K562 (cell line): ENCODE data around the gene C1orf167. TPM values are rescaled to one million over a fixed set of nuclear protein-coding genes. Genes with fewer than 3 reads are reported as not detected.

Experiments used
- ATAC-seq: fragments of 200-7000 bp; cut with Tn5 transposase; 3 replicates; pipeline ENCODE4 v1.9.1; 2020; ENCODE audit warnings: moderate library complexity
- BruUV-seq: library from RNA; stranded (reverse); fragments of 400-500 nt; replicated peaks from 2 replicates; lab custom pipeline; 2021; lab: Mats Ljungman, UMichigan
- CTCF ChIA-PET: fragments of 300-600 bp; formaldehyde crosslinking; extraction: SDS; loops from one replicate; lab custom pipeline; 2021; ENCODE audit warnings: low intra/inter-chr PET ratio; lab: Yijun Ruan, JAX
- POLR2A ChIA-PET: fragments of 300-600, 350-650 bp; sonication (Branson Sonifier 250); formaldehyde crosslinking; extraction: SDS; loops from one replicate; lab custom pipeline; 2021; ENCODE audit warnings: antibody characterized with exemption, inconsistent platforms; lab: Yijun Ruan, JAX
- DNase-seq, 4 experiments: peaks; one replicate each; pipeline versions ENCODE4 v3.0.0 to v3.0.0-alpha.2; 2011 to 2018; ENCODE audit warnings: low spot score in 3 of 4, mixed read lengths in 3 of 4; ENCODE audit errors: extremely low read depth in 1 of 4
- FAIRE-seq: peaks from 2 replicates; lab custom pipeline; 2011; peaks lifted over from hg19 to GRCh38; lab: Jason Lieb, UNC
- H2AFZ ChIP-seq: 2 replicates; pipeline ENCODE4 v1.6.0; 2011; ENCODE audit warnings: low read depth, low read length, control low read depth, inconsistent platforms
- H3K27ac ChIP-seq: fragments of 200-600 bp; 3 replicates; pipeline ENCODE4 v1.8.0; 2011; ENCODE audit warnings: low read depth, mild to moderate bottlenecking, control low read depth, inconsistent platforms, low read length, moderate library complexity, mixed read lengths; ENCODE audit errors: extremely low read depth
- H3K27me3 ChIP-seq, 2 experiments: fragments of 300-600 bp in 1 of 2; 2 replicates in 1 of 2; 3 replicates in 1 of 2; pipeline versions ENCODE4 v1.6.0 to v1.8.0; 2011; ENCODE audit warnings: inconsistent platforms in 2 of 2, low read length in 2 of 2, mild to moderate bottlenecking in 1 of 2, mixed read lengths in 1 of 2, moderate library complexity in 1 of 2; ENCODE audit not compliant: control insufficient read depth in 2 of 2, insufficient read depth in 2 of 2
- H3K36me3 ChIP-seq: fragments of 300-600 bp; 3 replicates; pipeline ENCODE4 v1.8.0; 2011; ENCODE audit warnings: mild to moderate bottlenecking, low read length, inconsistent platforms; ENCODE audit not compliant: control insufficient read depth, insufficient read depth
- H3K4me1 ChIP-seq, 2 experiments: fragments of 200-600 bp in 1 of 2; replicated peaks in 1 of 2; 2 replicates in 1 of 2; 3 replicates in 1 of 2; pipeline versions ENCODE4 v1.5.1 to v1.8.0; 2011; ENCODE audit warnings: inconsistent platforms in 2 of 2, low read length in 2 of 2, mild to moderate bottlenecking in 1 of 2, mixed read lengths in 1 of 2, moderate library complexity in 1 of 2; ENCODE audit not compliant: control insufficient read depth in 2 of 2, insufficient read depth in 2 of 2
- H3K4me2 ChIP-seq: 2 replicates; pipeline ENCODE4 v1.6.1; 2011; ENCODE audit warnings: low read length, control low read depth, inconsistent platforms, mixed read lengths; ENCODE audit not compliant: insufficient read depth
- H3K4me3 ChIP-seq: fragments of 200-600 bp; sonication (generic), shearing (Covaris generic); 2 replicates; pipeline ENCODE4 v1.5.1; 2016; ENCODE audit warnings: control low read depth, inconsistent platforms
- H3K79me2 ChIP-seq: fragments of 200-600 bp; 3 replicates; pipeline ENCODE4 v1.8.0; 2011; ENCODE audit warnings: low read length, inconsistent platforms; ENCODE audit not compliant: control insufficient read depth, insufficient read depth
- H3K9ac ChIP-seq, 2 experiments: 2 replicates each; pipeline versions ENCODE4 v1.6.0 to v1.6.1; 2011; ENCODE audit warnings: low read depth in 2 of 2, low read length in 2 of 2, control low read depth in 1 of 2, inconsistent platforms in 1 of 2, mild to moderate bottlenecking in 1 of 2, mixed read lengths in 1 of 2; ENCODE audit not compliant: insufficient read depth in 1 of 2
- H3K9me1 ChIP-seq: one replicate; pipeline ENCODE4 v1.6.0; 2011; ENCODE audit warnings: inconsistent platforms, mild to moderate bottlenecking, low read length, moderate library complexity; ENCODE audit not compliant: control insufficient read depth, insufficient read depth
- H3K9me3 ChIP-seq: replicated peaks from 2 replicates; pipeline ENCODE4 v1.5.1; 2011; ENCODE audit warnings: low read depth, low read length, inconsistent platforms; ENCODE audit not compliant: control insufficient read depth, insufficient read depth
- H4K20me1 ChIP-seq: replicated peaks from 2 replicates; pipeline ENCODE4 v1.6.1; 2011; ENCODE audit warnings: low read length, inconsistent platforms, mixed read lengths; ENCODE audit not compliant: control insufficient read depth, insufficient read depth
- ADNP ChIP-seq: fragments of 200-800 bp; sonication (Bioruptor generic); IDR thresholded peaks from 2 replicates; pipeline ENCODE4 v1.6.1; 2016; ENCODE audit warnings: missing genetic modification characterization, missing compliant biosample characterization
- C11orf30 ChIP-seq: fragments of 450-650 bp; IDR thresholded peaks from 2 replicates; pipeline ENCODE4 v1.6.1; 2016; ENCODE audit warnings: low read depth, mild to moderate bottlenecking
- CREM ChIP-seq: IDR thresholded peaks from 2 replicates; pipeline ENCODE4 v1.6.1; 2014; ENCODE audit warnings: antibody characterized with exemption, low read depth
- FOXA3 ChIP-seq, 2 experiments: fragments of 450-650 bp in 1 of 2; sonication (generic) in 1 of 2; formaldehyde crosslinking; IDR thresholded peaks in 1 of 2; conservative IDR thresholded peaks in 1 of 2; 2 replicates each; pipeline versions ENCODE4 v1.4.0 to v1.8.0; 2020 to 2022; ENCODE audit warnings: mild to moderate bottlenecking in 2 of 2, missing genetic modification reagents in 1 of 2
- FOXJ2 ChIP-seq: fragments of 200-800 bp; sonication (Bioruptor generic); IDR thresholded peaks from 2 replicates; pipeline ENCODE4 v1.6.1; 2016; ENCODE audit warnings: missing genetic modification characterization, missing compliant biosample characterization
- HMG20B ChIP-seq: fragments of 250-450 bp; sonication (Bioruptor Pico); IDR thresholded peaks from 2 replicates; pipeline ENCODE4 v1.5.0; 2021; ENCODE audit warnings: mild to moderate bottlenecking
- HNRNPUL1 ChIP-seq: fragments of 200-400 bp; formaldehyde crosslinking; IDR thresholded peaks from 2 replicates; pipeline ENCODE4 v1.6.1; 2017; ENCODE audit warnings: low read length
- IRF9 ChIP-seq: fragments of 450-650 bp; IDR thresholded peaks from 2 replicates; pipeline ENCODE4 v1.6.1; 2016; ENCODE audit warnings: missing biosample characterization, missing genetic modification characterization
- NBN ChIP-seq: fragments of 450-650 bp; IDR thresholded peaks from 2 replicates; pipeline ENCODE4 v1.6.1; 2016; ENCODE audit warnings: low read depth, mild to moderate bottlenecking
- NR4A1 ChIP-seq, 2 experiments: fragments of 250-450 bp in 1 of 2; fragments of 450-650 bp in 1 of 2; sonication (Bioruptor Pico) in 1 of 2; IDR thresholded peaks; 2 replicates each; pipeline versions ENCODE4 v1.4.0 to v1.6.1; 2016 to 2020; ENCODE audit warnings: mild to moderate bottlenecking in 2 of 2, missing compliant biosample characterization in 1 of 2, missing genetic modification characterization in 1 of 2, moderate library complexity in 1 of 2
- PHF20 ChIP-seq: fragments of 450-650 bp; IDR thresholded peaks from 2 replicates; pipeline ENCODE4 v1.6.1; 2018; ENCODE audit not compliant: partially characterized antibody
- PTTG1 ChIP-seq: fragments of 450-650 bp; IDR thresholded peaks from 2 replicates; pipeline ENCODE4 v1.6.1; 2016; ENCODE audit warnings: low read depth, mild to moderate bottlenecking, missing genetic modification characterization, missing compliant biosample characterization
- SFPQ ChIP-seq: fragments of 200-400 bp; formaldehyde crosslinking; IDR thresholded peaks from 2 replicates; pipeline ENCODE4 v1.6.1; 2017; ENCODE audit warnings: mild to moderate bottlenecking, low read depth, low read length, moderate library complexity
- SREBF1 ChIP-seq: fragments of 150-350 bp; IDR thresholded peaks from 2 replicates; pipeline ENCODE4 v1.6.1; 2014; ENCODE audit warnings: antibody characterized with exemption, low read depth, low read length, borderline replicate concordance
- ZNF140 ChIP-seq: fragments of 250-450 bp; sonication (Bioruptor Pico); IDR thresholded peaks from 2 replicates; pipeline ENCODE4 v1.8.0; 2021; ENCODE audit warnings: moderate library complexity, mild to moderate bottlenecking, inconsistent platforms
- ZNF212 ChIP-seq: fragments of 450-650 bp; formaldehyde crosslinking; IDR thresholded peaks from 2 replicates; pipeline ENCODE4 v1.4.0; 2020; ENCODE audit warnings: mild to moderate bottlenecking
- ZNF395 ChIP-seq: fragments of 200-800 bp; sonication (Bioruptor generic); IDR thresholded peaks from 2 replicates; pipeline ENCODE4 v1.6.1; 2017; ENCODE audit warnings: missing genetic modification characterization, missing compliant biosample characterization
- ZSCAN29 ChIP-seq: fragments of 450-650 bp; IDR thresholded peaks from 2 replicates; pipeline ENCODE4 v1.6.1; 2017
- WGBS: fragments of 100-300 bp; shearing (Covaris generic); methylation state at CpG from one replicate; pipeline ENCODE4 v1.1.6; 2016; ENCODE audit warnings: low coverage, mixed read lengths; ENCODE audit not compliant: insufficient coverage; ENCODE audit errors: missing lambda C conversion rate; 5-methylcytosine and 5-hydroxymethylcytosine counted together
- in situ Hi-C: fragments of 300-500 bp; cut with MboI; formaldehyde crosslinking; loops from 4 replicates; pipeline ENCODE4 v1.15.0; 2018; ENCODE audit warnings: inconsistent platforms, mixed read lengths
- intact Hi-C: fragments of 100-400 bp; cut with micrococcal nuclease; formaldehyde crosslinking; loops from 2 replicates; pipeline ENCODE4 v1.14.2; 2022
- polyA plus RNA-seq, 8 experiments: library from polyadenylated mRNA; depleted of rRNA in 4 of 8; stranded (reverse) in 5 of 8; unstranded in 3 of 8; fragments of >200 nt; fragmentation: Nextera tagmentation in 2 of 8; fragmentation: Illumina TruSeq in 1 of 8; extraction: Ambion mirVana in 2 of 8; extraction: Trizol in 1 of 8; gene quantifications; 2 replicates each; pipeline versions ENCODE4 v1.2.1 to v1.2.3, GENCODE V29; 2011 to 2014; ENCODE audit warnings: inconsistent platforms in 1 of 8, missing spikeins in 1 of 8
- total RNA-seq, 7 experiments: library from RNA; depleted of rRNA in 6 of 7; stranded (reverse); fragments of >200 nt in 6 of 7; fragmentation: Illumina TruSeq in 2 of 7; extraction: Trizol in 2 of 7; gene quantifications; 2 replicates each; pipeline versions ENCODE4 v1.2.1 to v1.2.3, GENCODE V29; 2011 to 2021; ENCODE audit warnings: low replicate concordance in 1 of 7

C1orf167 gene
- total and polyA plus RNA-seq, 9 of the 15 experiments (the other 6 are each of a cell fraction or from before 2014, with no cell fraction given): 0.22 to 0.86 (median 0.31) TPM; not detected in 2

- peaks cover 8 to 14% of the 10 kb centered on the region in 2 experiments; a peak in 3 of 5 replicates for H3K27me3 ChIP-seq
- FAIRE-seq (no peak), DNase-seq (no peak), ATAC-seq (no peak)
- no peak overlapping the region for H3K4me3 ChIP-seq
- H3K27ac ChIP-seq: no peak overlapping the region
- H3K9me3 ChIP-seq: no peaks in the 10 kb centered on the region
- no peaks in the 10 kb centered on the region for H3K79me2 ChIP-seq
- in situ Hi-C loops: no loop called here
- ChIA-PET CTCF (interaction anchor here (0.6 to 3.7 kb wide), 6 partner anchors 29 to 75 kb away, joined by 3 to 52 read pairs (median 5); partner anchors contain the start of gene FBXO6), POLR2A (interaction anchor here (1.2 to 1.6 kb wide), 4 partner anchors 11 to 49 kb away, joined by 3 to 6 read pairs (median 4); no protein-coding TSS in a partner anchor)
- H2AFZ ChIP-seq: no peak overlapping the region
- no peaks in the 10 kb centered on the region for H4K20me1 ChIP-seq
- peaks cover 7 to 9% of the 10 kb centered on the region in 2 experiments; a peak in 4 of 5 replicates for H3K4me1 ChIP-seq
- WGBS: 14% methylated on average over 3 of the region's 4 CpGs
- no peak overlapping the region for H3K4me2 ChIP-seq
- H3K9ac ChIP-seq: peak overlapping the region in 1 of 2 experiments; percentile 28; a peak in 1 of 4 replicates
- intact Hi-C loops: loop anchor here (10.0 kb wide), 1 partner anchor 686 kb away; no protein-coding TSS in a partner anchor
- BruUV-seq: no TSS peak
- TF ChIP-seq C11orf30 (no peak), IRF9 (no peak), HMG20B (CRISPR knock-in tag) (no peak), ADNP (tag) (no peak), SFPQ (no peak), ZNF212 (no peak), CREM (no peak), ZNF140 (CRISPR knock-in tag) (no peak), ZSCAN29 (no peak), ZNF395 (no peak), NBN (no peak), FOXA3 (CRISPR knock-in tag; conservative IDR thresholded peaks at IDR 0.05 in 1 of 2, IDR thresholded peaks at IDR 0.05 in 1 of 2) (no peak), PHF20 (no peak), PTTG1 (no peak), HNRNPUL1 (no peak), NR4A1 (CRISPR knock-in tag; IDR thresholded peaks at IDR 0.05) (no peak), NR4A1 (tag; IDR thresholded peaks at IDR 0.05) (no peak), SREBF1 (no peak), FOXJ2 (no peak)
- no peaks in the 10 kb centered on the region for H3K36me3 ChIP-seq
- no peaks in the 10 kb centered on the region for H3K9me1 ChIP-seq
These were observed 41.5 kb upstream of the C1orf167 start for GRCh38 chr1:11720525-11720924.
